ENCODE results near the gene TMEM131L. TPM values are rescaled to one million over a fixed set of nuclear protein-coding genes. Genes with fewer than 3 reads are reported as not detected.

Gene TMEM131L
- total RNA-seq, 6 experiments from 2014 or later = 7.7 to 8.9 (median 8.0) TPM

DNA sequence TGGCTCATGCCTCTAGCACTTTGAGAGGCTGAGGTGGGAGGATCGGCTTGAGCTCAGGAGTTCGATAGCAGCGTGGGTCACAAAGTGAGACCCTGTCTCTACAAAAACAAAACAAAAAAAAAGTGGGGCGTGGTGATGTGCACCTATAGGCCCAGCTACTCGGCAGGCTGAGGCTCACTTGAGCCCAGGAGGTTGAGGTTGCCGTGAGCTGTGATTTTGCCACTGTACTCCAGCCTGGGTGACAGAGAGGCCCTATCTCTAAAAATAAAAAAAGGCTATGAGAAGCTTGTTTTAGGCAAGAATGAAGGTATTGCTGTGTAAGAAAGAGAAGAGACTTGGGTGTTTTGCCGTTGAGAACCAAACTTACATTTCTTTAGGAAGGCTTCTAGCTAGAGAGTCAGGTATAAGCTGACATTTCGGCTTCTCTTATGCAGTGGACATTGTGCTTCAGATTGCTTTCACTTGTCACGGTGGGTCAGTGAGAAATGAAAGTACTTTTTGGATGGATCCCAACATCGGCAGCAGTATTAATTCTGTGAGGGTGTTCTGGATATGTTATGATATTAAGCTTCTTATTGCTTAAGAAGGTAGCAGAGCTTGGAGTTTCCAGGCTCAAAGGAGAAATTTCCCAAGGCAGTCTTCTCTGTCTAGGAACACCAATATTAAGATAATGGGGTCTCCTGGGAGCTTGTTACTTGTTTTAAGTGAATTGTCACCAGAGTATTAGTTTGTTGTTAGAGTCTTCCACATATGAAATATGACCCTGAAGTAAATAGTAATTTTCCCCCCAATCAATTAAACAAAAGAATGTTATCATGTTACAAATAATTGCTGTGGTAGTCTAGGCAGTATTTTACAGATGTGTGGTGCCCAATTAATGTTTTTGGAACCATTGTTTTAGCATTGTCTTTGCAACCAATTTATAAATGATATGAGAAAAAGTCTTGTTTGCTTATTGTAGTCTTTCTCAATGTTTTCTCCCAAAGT, 17.6 kb downstream of the TMEM131L start:
- no peak for DNase-seq
- no peak overlapping the region for H3K27ac Mint-ChIP-seq
- H3K36me3 Mint-ChIP-seq (ENCODE audit: low read depth) = no peaks in the 10 kb centered on the region
- H3K4me1 Mint-ChIP-seq (ENCODE audit: low read depth) = peaks cover 40% of the 10 kb centered on the region
- H3K27me3 Mint-ChIP-seq (ENCODE audit: insufficient read depth) = no peaks in the 10 kb centered on the region; the same call in 1 of the 2 replicates
- TF ChIP-seq, protein P1, sequence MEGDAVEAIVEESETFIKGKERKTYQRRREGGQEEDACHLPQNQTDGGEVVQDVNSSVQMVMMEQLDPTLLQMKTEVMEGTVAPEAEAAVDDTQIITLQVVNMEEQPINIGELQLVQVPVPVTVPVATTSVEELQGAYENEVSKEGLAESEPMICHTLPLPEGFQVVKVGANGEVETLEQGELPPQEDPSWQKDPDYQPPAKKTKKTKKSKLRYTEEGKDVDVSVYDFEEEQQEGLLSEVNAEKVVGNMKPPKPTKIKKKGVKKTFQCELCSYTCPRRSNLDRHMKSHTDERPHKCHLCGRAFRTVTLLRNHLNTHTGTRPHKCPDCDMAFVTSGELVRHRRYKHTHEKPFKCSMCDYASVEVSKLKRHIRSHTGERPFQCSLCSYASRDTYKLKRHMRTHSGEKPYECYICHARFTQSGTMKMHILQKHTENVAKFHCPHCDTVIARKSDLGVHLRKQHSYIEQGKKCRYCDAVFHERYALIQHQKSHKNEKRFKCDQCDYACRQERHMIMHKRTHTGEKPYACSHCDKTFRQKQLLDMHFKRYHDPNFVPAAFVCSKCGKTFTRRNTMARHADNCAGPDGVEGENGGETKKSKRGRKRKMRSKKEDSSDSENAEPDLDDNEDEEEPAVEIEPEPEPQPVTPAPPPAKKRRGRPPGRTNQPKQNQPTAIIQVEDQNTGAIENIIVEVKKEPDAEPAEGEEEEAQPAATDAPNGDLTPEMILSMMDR (IDR thresholded peaks at IDR 0.05) = no peak
- no peaks in the 10 kb centered on the region for H3K9me3 Mint-ChIP-seq
- H3K4me3 Mint-ChIP-seq = no peak overlapping the region

DNA sequence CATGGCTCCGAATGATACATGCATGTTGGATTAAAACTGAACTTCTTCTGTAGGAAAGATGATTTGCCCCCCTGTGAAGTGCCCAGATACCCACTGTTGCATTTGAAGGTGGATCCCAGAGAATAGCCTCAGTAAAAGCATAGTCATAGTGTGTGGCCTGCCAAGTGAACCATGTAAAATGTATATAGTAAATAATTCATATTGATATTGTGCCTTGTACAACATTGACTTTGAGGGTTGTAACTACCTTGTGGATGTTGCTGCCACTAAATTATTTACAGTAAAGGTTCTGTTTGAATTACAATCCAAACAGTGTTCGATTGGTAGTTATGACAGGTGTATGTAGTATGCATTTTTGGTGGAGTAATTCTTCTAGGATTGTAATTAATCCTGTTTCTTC, 19.2 kb downstream of the TMEM131L start:
- H3K4me1 Mint-ChIP-seq (ENCODE audit: low read depth) = peaks cover 40% of the 10 kb centered on the region
- H3K27me3 Mint-ChIP-seq (ENCODE audit: insufficient read depth) = no peaks in the 10 kb centered on the region; the same call in 1 of the 2 replicates
- no peak for DNase-seq
- TF ChIP-seq, protein P1 (IDR thresholded peaks at IDR 0.05) = no peak
- no peak overlapping the region for H3K4me3 Mint-ChIP-seq
- no peaks in the 10 kb centered on the region for H3K36me3 Mint-ChIP-seq (ENCODE audit: low read depth)
- peak overlapping the region; percentile 61 for H3K27ac Mint-ChIP-seq
- H3K9me3 Mint-ChIP-seq = no peaks in the 10 kb centered on the region

DNA sequence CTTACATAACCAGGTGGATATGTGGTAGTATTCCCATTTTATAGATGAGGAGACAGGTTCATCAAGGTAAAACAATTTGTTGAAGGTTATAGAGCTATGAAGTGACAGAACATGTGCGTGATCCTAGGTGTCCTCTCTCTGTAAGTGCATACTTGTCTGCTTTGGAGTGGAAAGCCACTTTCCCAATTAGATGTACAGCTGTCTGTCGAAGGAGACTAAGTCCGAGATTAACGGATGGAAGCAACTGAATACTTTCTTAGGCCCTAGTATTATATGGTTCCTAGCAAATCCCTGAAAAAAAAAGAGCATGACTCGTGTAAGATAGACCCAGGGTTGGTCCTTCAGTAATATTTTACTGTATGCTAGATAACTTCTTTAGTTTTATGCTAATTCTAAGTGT, 19.7 kb downstream of the TMEM131L start:
- DNase-seq = no peak
- 0 out of 2 replicates have a peak overlapping the region, but pooled peaks have one; percentile 36 for H3K4me3 Mint-ChIP-seq
- H3K36me3 Mint-ChIP-seq (ENCODE audit: low read depth) = no peaks in the 10 kb centered on the region
- H3K9me3 Mint-ChIP-seq = no peaks in the 10 kb centered on the region
- H3K27me3 Mint-ChIP-seq (ENCODE audit: insufficient read depth) = no peaks in the 10 kb centered on the region; the same call in 1 of the 2 replicates
- peaks cover 40% of the 10 kb centered on the region for H3K4me1 Mint-ChIP-seq (ENCODE audit: low read depth)
- TF ChIP-seq, protein P1 (IDR thresholded peaks at IDR 0.05) = no peak
- H3K27ac Mint-ChIP-seq = peak overlapping the region; percentile 61

DNA sequence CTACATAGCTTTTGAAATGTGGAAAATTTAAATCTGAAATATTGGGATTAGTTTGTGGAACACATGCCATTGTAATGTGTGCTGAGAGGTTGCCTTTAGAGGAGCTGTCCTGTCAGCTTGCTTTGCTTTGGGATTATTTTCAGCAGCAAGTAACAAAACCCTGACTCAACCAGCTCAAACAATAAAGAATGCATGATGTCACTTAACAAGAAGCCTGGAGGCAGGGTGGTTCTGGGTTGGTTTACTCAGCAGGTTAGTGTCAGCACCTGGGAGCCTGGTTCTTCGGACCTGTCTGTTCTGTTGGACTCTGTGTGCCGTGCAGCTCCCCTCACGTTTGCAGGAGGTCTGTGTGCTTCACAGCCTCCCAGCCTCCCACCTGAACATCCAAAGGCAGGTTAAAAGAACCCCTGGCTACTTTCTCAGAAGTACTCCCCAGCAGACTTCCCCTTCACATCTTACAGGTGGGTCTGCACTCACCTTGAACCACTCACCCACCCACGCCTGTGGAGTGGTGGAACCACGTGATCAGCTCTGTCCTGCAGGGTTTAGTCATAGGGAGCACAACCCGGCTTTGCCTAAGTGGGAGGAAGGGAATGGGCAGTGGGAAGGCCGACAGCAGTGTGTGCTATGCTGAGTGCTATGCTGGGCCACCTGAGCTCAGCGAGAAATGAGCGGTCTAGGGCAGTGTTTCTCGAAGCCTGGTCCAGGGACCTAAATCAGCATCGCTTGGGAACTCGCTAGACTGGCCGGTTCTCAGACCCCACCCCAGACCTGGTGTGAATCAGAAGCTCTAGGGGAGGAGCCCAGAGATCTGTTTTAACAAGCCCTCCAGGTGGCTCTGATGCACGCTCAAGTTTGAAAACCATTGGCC, 20.4 kb downstream of the TMEM131L start:
- DNase-seq = peak; percentile 85
- Mint-ChIP-seq H3K36me3 (ENCODE audit: low read depth) (no peaks in the 10 kb centered on the region), H3K27ac (peak overlapping the region; percentile 78), H3K4me3 (peak overlapping the region; percentile 36; the same call in 1 of the 2 replicates), H3K9me3 (no peaks in the 10 kb centered on the region), H3K27me3 (ENCODE audit: insufficient read depth) (no peaks in the 10 kb centered on the region; the same call in 1 of the 2 replicates), H3K4me1 (ENCODE audit: low read depth) (peaks cover 40% of the 10 kb centered on the region)
- TF ChIP-seq, protein P1 (IDR thresholded peaks at IDR 0.05) = no peak

Measured in HFFc6 (cell line).